ENCODE data around the gene PSMB11. TPM values are rescaled to one million over a fixed set of nuclear protein-coding genes. Genes with fewer than 3 reads are reported as not detected.

PSMB11 gene
- total and polyA plus RNA-seq, 2 donors (not counting 1 experiment from before 2014, with no cell fraction given): not detected

DNA sequence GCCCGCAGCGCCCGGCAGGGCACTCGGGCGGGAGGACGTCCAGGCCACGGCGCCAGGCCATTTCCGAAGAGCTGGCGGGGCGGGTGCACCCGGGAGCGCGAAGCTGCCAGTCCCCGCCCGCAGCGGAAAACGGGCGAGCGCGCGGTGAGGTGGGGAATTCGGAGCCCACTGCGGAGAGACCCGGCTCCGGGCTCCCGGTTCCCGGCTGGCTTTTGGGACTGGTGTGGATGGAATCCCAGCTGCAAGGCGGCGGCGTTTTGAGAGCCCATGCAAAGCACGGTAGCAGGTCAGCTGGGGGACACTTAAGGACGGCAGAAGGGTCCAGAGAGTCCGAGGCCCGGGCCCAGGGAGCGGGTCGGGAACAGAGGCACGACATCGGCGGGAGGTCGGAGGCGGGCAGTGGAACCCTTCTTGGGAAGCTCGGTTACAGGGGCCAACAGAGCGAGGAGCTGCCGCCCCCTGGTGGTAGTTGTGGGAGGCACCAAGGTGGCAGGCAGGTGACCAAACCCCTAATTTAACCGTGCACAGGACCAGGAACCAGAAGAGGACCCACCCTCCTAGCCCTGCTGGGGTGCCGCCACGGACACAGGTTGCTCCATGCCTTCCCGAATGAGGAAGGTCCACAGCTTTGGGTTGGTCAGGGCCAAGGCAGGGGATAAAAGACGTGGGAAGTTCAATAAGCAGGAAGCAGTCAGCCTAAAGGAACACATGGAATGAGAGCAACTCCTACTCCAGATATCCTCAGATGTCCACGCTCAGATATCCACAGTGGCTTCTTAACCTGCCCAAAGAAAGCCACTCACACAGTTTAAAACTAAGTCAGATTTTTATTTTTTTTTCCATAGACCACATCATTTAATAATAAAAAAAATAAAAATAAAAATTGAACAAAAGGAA lies 16.0 kb downstream of the PSMB11 start:
- ATAC-seq (ENCODE audit: low read depth): peak; percentile 64
- Histone ChIP-seq H3K4me1 (ENCODE audit: control insufficient read depth in 2 of 2, insufficient read depth in 2 of 2, low read length in 2 of 2) (peaks cover 10 to 21% of the 10 kb centered on the region in 2 donors), H3K9me3 (ENCODE audit: control extremely low read depth in 1 of 3, control insufficient read depth in 2 of 3, insufficient read depth in 1 of 3, low read length in 2 of 3) (no peaks in the 10 kb centered on the region), H4K20me1 (ENCODE audit: control insufficient read depth, insufficient read depth, low read length, poor library complexity, severe bottlenecking) (peaks cover 15% of the 10 kb centered on the region), H3K27me3 (replicated peaks in 1 of 4; ENCODE audit: control extremely low read depth in 1 of 4, control insufficient read depth in 3 of 4, insufficient read depth in 4 of 4, low read length in 3 of 4) (peaks cover 0 to 6% (median 0%) of the 10 kb centered on the region in 4 experiments), H3K36me3 (replicated peaks in 1 of 2; ENCODE audit: control extremely low read depth in 1 of 2, control insufficient read depth in 1 of 2, extremely low read depth in 1 of 2, insufficient read depth in 2 of 2, low read length in 1 of 2) (peaks cover 4 to 42% of the 10 kb centered on the region in 2 experiments), H3K79me2 (ENCODE audit: control insufficient read depth, insufficient read depth, low read length) (no peaks in the 10 kb centered on the region), H2AFZ (ENCODE audit: insufficient read depth, low read depth, low read length, poor library complexity, severe bottlenecking) (peak overlapping the region; percentile 63), H3K27ac (ENCODE audit: low read length in 2 of 2) (no peak overlapping the region), H3K4me3 (ENCODE audit: control extremely low read depth in 1 of 5, extremely low read depth in 1 of 5, insufficient read depth in 1 of 5, low read depth in 2 of 5, low read length in 4 of 5) (peak overlapping the region; percentile 11 to 91 (median 68)), H3K4me2 (replicated peaks; ENCODE audit: low read depth, low read length, poor library complexity, severe bottlenecking) (peak overlapping the region; percentile 100), H3K9ac (ENCODE audit: low read length) (peak overlapping the region; percentile 82)
- peak overlapping the region; percentile 95 for H3K4me3 Mint-ChIP-seq
- POLR2A ChIA-PET: interaction anchor here (0.9 to 1.5 kb wide), 8 partner anchors 14 to 488 kb away, joined by 3 to 13 read pairs (median 4); partner anchors contain the start of genes ACIN1, AJUBA, C14orf119 and RBM23
- intact Hi-C loops (cut with micrococcal nuclease): loop anchor here (1.0 to 10.0 kb wide), 10 partner anchors 24 to 753 kb away; partner anchors contain the start of gene PSMB5
- CTCF ChIA-PET: interaction anchor here (0.6 to 19.1 kb wide), 46 partner anchors 8 to 802 kb away, joined by 3 to 1134 read pairs (median 4); partner anchors contain the start of genes ACIN1, AJUBA, C14orf119 and HAUS4
- H3K9me3 Mint-ChIP-seq (ENCODE audit: insufficient read depth): no peaks in the 10 kb centered on the region
- peak; percentile 89 for DNase-seq
- WGBS (ENCODE audit: insufficient coverage): 3% methylated on average over 50 of the region's 51 CpGs
- H3K27me3 Mint-ChIP-seq: no peaks in the 10 kb centered on the region
- H3K4me1 Mint-ChIP-seq: peaks cover 18% of the 10 kb centered on the region
- H3K27ac Mint-ChIP-seq: peak overlapping the region; percentile 76
- TF ChIP-seq, protein P1, sequence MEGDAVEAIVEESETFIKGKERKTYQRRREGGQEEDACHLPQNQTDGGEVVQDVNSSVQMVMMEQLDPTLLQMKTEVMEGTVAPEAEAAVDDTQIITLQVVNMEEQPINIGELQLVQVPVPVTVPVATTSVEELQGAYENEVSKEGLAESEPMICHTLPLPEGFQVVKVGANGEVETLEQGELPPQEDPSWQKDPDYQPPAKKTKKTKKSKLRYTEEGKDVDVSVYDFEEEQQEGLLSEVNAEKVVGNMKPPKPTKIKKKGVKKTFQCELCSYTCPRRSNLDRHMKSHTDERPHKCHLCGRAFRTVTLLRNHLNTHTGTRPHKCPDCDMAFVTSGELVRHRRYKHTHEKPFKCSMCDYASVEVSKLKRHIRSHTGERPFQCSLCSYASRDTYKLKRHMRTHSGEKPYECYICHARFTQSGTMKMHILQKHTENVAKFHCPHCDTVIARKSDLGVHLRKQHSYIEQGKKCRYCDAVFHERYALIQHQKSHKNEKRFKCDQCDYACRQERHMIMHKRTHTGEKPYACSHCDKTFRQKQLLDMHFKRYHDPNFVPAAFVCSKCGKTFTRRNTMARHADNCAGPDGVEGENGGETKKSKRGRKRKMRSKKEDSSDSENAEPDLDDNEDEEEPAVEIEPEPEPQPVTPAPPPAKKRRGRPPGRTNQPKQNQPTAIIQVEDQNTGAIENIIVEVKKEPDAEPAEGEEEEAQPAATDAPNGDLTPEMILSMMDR (IDR thresholded peaks at IDR 0.05): peak; percentile 95
- TF ChIP-seq EZH2 (IDR thresholded peaks at IDR 0.05; ENCODE audit: borderline replicate concordance, insufficient read depth, low read depth, low read length, poor library complexity, severe bottlenecking): no peak
